ENCODE measurements around the gene TRIM58. TPM values are rescaled to one million over a fixed set of nuclear protein-coding genes. Genes with fewer than 3 reads are reported as not detected.

TRIM58 gene
- total RNA-seq, 2 donors from 2014 or later: 0.14 to 0.99 TPM

GRCh38 chr1:247829656-247830055 lies 27.3 kb upstream of the TRIM58 start:
- no peak for TF ChIP-seq CTCF (IDR thresholded peaks at IDR 0.05)
- Histone ChIP-seq H3K9me3 (no peaks in the 10 kb centered on the region), H3K4me1 (ENCODE audit: control insufficient read depth in 1 of 2, low read depth in 2 of 2) (no peaks in the 10 kb centered on the region), H3K27me3 (replicated peaks; ENCODE audit: insufficient read depth) (no peaks in the 10 kb centered on the region), H3K4me3 (no peak overlapping the region), H3K36me3 (no peaks in the 10 kb centered on the region), H3K27ac (no peak overlapping the region)
- DNase-seq (ENCODE audit: low spot score) (no peak), ATAC-seq (ENCODE audit: insufficient number of reproducible peaks, low FRiP score, low read depth) (no peak)

- no peaks in the 10 kb centered on the region for H3K4me1 ChIP-seq (ENCODE audit: control insufficient read depth in 1 of 2, low read depth in 2 of 2)
- H3K4me3 ChIP-seq: no peak overlapping the region
- DNase-seq (ENCODE audit: low spot score) (no peak), ATAC-seq (ENCODE audit: insufficient number of reproducible peaks, low FRiP score, low read depth) (no peak)
- no peak for TF ChIP-seq CTCF (IDR thresholded peaks at IDR 0.05)
- H3K27ac ChIP-seq: no peak overlapping the region
- H3K27me3 ChIP-seq (replicated peaks; ENCODE audit: insufficient read depth): no peaks in the 10 kb centered on the region
- H3K36me3 ChIP-seq: no peaks in the 10 kb centered on the region
- no peaks in the 10 kb centered on the region for H3K9me3 ChIP-seq
These were observed 23.4 kb upstream of the TRIM58 start for GRCh38 chr1:247833601-247834000.

GRCh38 chr1:247840818-247841217 lies 16.2 kb upstream of the TRIM58 start:
- no peak for DNase-seq (ENCODE audit: low spot score)
- H3K4me1 ChIP-seq (ENCODE audit: control insufficient read depth in 1 of 2, low read depth in 2 of 2): no peaks in the 10 kb centered on the region
- H3K27me3 ChIP-seq (replicated peaks; ENCODE audit: insufficient read depth): no peaks in the 10 kb centered on the region
- no peaks in the 10 kb centered on the region for H3K9me3 ChIP-seq
- no peak overlapping the region for H3K4me3 ChIP-seq
- ATAC-seq (ENCODE audit: insufficient number of reproducible peaks, low FRiP score, low read depth): no peak
- H3K36me3 ChIP-seq: no peaks in the 10 kb centered on the region
- no peak overlapping the region for H3K27ac ChIP-seq
- TF ChIP-seq CTCF (IDR thresholded peaks at IDR 0.05): no peak

- Histone ChIP-seq H3K4me3 (no peak within 1 kb of the TSS), H3K27ac (no peak within 1 kb of the TSS), H3K9me3 (no peaks in the 10 kb centered on the region), H3K27me3 (replicated peaks; ENCODE audit: insufficient read depth) (no peaks in the 10 kb centered on the region), H3K36me3 (no peaks in the 10 kb centered on the region), H3K4me1 (ENCODE audit: control insufficient read depth in 1 of 2, low read depth in 2 of 2) (no peaks in the 10 kb centered on the region)
- no peak for TF ChIP-seq CTCF (IDR thresholded peaks at IDR 0.05)
- DNase-seq (ENCODE audit: low spot score): no peak
- no peak for ATAC-seq (ENCODE audit: insufficient number of reproducible peaks, low FRiP score, low read depth)
These were observed 15.2 kb upstream of the TRIM58 start, which contains the start of gene OR11L1 for GRCh38 chr1:247841796-247842195. Gene OR11L1, minus strand, starts transcription at chr1:247841896. Its CDS starts 0 bp downstream, at chr1:247841896.

- Histone ChIP-seq H3K4me3 (no peak overlapping the region), H3K4me1 (ENCODE audit: control insufficient read depth in 1 of 2, low read depth in 2 of 2) (no peaks in the 10 kb centered on the region), H3K27me3 (replicated peaks; ENCODE audit: insufficient read depth) (no peaks in the 10 kb centered on the region), H3K36me3 (no peaks in the 10 kb centered on the region), H3K27ac (no peak overlapping the region), H3K9me3 (no peaks in the 10 kb centered on the region)
- no peak for ATAC-seq (ENCODE audit: insufficient number of reproducible peaks, low FRiP score, low read depth)
- no peak for TF ChIP-seq CTCF (IDR thresholded peaks at IDR 0.05)
- no peak for DNase-seq (ENCODE audit: low spot score)
These were observed 13.6 kb upstream of the TRIM58 start for GRCh38 chr1:247843411-247843810.

All from thoracic aorta (tissue), 2 donors.